BE2C (cell line): Measurements from ENCODE around the gene CT47B1. TPM values are rescaled to one million over a fixed set of nuclear protein-coding genes. Genes with fewer than 3 reads are reported as not detected.
"Not testable (repeated sequence)": the region's sequence is repeated elsewhere in the genome, so short reads cannot be mapped to it uniquely, and the experiment has no call there.

Experiments used
- DNase-seq: peaks from one replicate; pipeline ENCODE4 v3.0.0-alpha.2; 2020
- H3K27me3 ChIP-seq: fragments of 250-450 bp; sonication (Bioruptor Pico); 2 replicates; pipeline ENCODE4 v1.5.1; 2020; ENCODE audit warnings: mild to moderate bottlenecking
- H3K36me3 ChIP-seq: fragments of 250-450 bp; sonication (Bioruptor Pico); 2 replicates; pipeline ENCODE4 v1.5.1; 2020; ENCODE audit warnings: mild to moderate bottlenecking
- H3K4me1 ChIP-seq: fragments of 250-450 bp; sonication (Bioruptor Pico); 2 replicates; pipeline ENCODE4 v1.5.1; 2020
- H3K4me3 ChIP-seq: 2 replicates; pipeline ENCODE4 v1.5.1; 2011; ENCODE audit warnings: low read depth, low read length
- H3K9me3 ChIP-seq: fragments of 250-450 bp; sonication (Bioruptor Pico); 2 replicates; pipeline ENCODE4 v1.5.1; 2020
- polyA plus RNA-seq: library from polyadenylated mRNA; unstranded; fragments of >200 nt; gene quantifications from one replicate; pipeline ENCODE4 v1.2.1, GENCODE V29; 2012; ENCODE audit warnings: low read depth, missing spikeins; ENCODE audit not compliant: insufficient read length, insufficient read depth
- TF ChIP-seq, protein P1 (sequence below): IDR thresholded peaks from 2 replicates; pipeline ENCODE4 v1.5.1; 2012; ENCODE audit warnings: mild to moderate bottlenecking, low read depth, low read length

CT47B1 gene
- not detected for polyA plus RNA-seq

DNA sequence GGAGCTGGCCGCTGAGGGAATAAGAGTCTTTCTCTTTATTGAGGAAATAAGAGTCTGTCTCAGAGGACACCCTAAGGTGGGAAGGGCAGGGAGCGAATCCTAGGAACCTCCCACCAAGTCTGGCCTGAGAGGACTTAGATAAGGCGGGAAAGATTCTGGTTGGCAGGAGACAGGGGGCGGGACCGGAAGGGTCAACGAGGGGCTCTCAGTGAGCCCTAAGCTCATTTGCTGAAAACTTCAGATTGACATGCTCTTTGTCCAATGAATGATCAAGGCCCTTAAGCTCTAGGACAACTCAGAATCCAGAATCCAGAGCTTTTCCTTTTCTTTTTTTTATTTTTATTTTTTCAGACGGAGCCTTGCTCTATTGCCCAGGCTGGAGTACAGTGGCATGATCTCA, at the start of gene CT47B1:
Gene CT47B1 (minus strand): TSS at position 101 of the 400 bp plus-strand sequence. CDS start 196 bp downstream, outside the sequence.
- not testable (repeated sequence) for H3K4me3 ChIP-seq, H3K9me3 ChIP-seq, H3K4me1 ChIP-seq, H3K27me3 ChIP-seq, DNase-seq, H3K36me3 ChIP-seq

DNA sequence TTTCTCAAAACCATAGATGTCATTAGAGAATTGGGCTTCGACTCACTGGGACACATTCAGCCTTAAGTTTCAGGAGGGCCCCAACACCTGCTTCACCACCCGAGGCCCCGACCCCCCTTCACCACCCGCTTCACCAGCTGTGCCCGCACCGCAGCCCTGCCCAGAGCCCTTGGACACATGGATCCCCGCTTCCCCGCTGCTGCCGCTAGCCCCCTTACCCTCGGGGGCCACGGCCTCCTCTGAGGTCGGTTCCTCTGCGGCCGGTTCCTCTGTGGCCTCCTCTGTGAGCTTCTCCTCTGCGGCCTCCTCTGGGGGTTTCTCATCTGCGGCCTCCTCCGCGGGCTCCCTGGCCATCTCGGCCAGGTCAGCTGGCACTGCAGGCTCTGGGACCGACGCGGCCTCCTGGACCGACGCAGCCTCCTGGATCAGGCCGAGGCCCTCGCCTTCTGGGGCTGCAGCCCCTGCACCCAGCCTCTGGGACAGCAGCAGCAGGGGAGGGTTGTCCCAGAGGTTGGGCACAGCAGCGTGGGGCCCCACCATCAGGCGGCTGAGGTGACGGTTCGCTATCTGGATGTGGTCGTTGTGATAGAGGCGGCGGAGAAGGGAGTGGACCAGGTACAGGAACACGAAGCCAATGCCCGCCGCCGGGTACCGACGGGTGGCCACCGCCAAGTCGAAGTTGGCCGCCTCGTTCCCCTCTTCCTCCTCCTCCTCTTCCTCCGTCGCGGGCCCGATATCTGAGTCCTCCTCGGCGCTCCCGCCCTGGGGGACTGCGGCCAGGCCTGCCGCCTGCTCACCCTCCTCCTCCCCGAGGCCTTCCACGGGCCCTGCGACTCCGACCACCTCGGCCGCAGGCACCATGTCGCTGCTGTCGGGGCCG, 748 bp downstream of the CT47B1 start:
- TF ChIP-seq, protein P1, sequence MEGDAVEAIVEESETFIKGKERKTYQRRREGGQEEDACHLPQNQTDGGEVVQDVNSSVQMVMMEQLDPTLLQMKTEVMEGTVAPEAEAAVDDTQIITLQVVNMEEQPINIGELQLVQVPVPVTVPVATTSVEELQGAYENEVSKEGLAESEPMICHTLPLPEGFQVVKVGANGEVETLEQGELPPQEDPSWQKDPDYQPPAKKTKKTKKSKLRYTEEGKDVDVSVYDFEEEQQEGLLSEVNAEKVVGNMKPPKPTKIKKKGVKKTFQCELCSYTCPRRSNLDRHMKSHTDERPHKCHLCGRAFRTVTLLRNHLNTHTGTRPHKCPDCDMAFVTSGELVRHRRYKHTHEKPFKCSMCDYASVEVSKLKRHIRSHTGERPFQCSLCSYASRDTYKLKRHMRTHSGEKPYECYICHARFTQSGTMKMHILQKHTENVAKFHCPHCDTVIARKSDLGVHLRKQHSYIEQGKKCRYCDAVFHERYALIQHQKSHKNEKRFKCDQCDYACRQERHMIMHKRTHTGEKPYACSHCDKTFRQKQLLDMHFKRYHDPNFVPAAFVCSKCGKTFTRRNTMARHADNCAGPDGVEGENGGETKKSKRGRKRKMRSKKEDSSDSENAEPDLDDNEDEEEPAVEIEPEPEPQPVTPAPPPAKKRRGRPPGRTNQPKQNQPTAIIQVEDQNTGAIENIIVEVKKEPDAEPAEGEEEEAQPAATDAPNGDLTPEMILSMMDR = no peak
- no peak for DNase-seq
- Histone ChIP-seq H3K4me1 (no peaks in the 10 kb centered on the region), H3K27me3 (no peaks in the 10 kb centered on the region), H3K9me3 (no peaks in the 10 kb centered on the region), H3K4me3 (no peak overlapping the region), H3K36me3 (no peaks in the 10 kb centered on the region)

DNA sequence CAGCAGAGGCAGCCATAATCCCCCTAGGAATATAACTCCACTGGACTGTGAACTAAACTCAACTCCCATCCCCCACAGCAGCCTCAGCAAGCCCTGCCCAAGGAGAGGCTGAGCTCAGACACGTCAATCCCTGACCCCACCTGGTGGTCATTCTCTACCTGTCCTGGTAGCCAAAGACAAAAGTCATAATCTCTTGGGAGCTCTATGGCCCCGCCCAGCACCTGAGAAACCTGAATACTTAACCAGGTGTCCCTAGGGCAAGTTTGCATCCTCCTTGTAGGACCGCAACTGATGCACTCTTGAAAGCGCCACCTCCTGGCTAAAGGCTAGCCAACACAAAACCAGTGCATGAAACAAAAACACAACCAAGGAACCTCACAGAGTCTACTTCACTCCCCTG, 18.4 kb downstream of the CT47B1 start:
- TF ChIP-seq, protein P1 = no peak
- Histone ChIP-seq H3K36me3 (no peaks in the 10 kb centered on the region), H3K4me1 (no peaks in the 10 kb centered on the region), H3K4me3 (no peak overlapping the region), H3K9me3 (no peaks in the 10 kb centered on the region), H3K27me3 (no peaks in the 10 kb centered on the region)
- no peak for DNase-seq

DNA sequence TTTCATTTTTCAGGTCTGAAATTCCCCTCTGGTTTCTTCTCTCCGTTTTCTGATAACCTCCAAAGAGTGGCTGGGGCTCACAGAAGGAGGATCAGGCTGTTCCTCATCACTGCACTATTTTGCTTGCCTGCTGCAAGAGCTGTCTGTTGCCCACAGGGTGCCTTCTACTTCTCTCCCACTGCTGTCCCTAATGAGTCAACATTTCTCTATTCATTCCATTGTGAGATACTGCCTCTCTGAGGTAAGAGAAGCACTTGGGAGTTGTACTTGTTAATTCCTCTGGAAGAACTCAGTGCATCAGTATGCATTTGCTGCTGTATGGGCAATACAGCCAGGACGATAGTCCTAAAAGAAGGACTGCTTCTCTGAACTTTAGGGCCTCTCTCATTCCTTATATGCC, 34.8 kb downstream of the CT47B1 start:
- Histone ChIP-seq H3K27me3 (no peaks in the 10 kb centered on the region), H3K9me3 (no peaks in the 10 kb centered on the region), H3K4me1 (no peaks in the 10 kb centered on the region), H3K4me3 (no peak overlapping the region), H3K36me3 (no peaks in the 10 kb centered on the region)
- TF ChIP-seq, protein P1 = no peak
- DNase-seq = no peak

DNA sequence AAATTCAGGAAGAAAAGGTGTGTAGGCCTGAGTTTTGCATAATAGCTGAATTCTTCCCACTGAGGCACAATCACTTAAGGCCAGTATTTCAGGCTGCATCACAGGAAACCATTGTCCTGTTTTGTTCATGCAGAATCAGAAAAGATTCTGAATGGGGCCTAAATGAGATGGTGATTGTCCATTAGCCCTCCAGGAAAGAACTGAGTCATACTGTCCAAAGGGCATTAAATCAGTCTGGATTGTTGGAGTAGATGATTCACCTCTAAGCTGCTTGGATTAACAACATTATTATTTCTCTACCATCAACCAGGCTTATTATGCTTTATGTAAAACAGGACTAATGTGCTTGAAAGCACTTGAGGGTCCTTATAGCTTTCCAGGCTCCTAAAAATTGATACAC, 36.2 kb downstream of the CT47B1 start:
- TF ChIP-seq, protein P1 = no peak
- Histone ChIP-seq H3K4me1 (no peaks in the 10 kb centered on the region), H3K36me3 (no peaks in the 10 kb centered on the region), H3K27me3 (no peaks in the 10 kb centered on the region), H3K4me3 (no peak overlapping the region), H3K9me3 (no peaks in the 10 kb centered on the region)
- DNase-seq = no peak

DNA sequence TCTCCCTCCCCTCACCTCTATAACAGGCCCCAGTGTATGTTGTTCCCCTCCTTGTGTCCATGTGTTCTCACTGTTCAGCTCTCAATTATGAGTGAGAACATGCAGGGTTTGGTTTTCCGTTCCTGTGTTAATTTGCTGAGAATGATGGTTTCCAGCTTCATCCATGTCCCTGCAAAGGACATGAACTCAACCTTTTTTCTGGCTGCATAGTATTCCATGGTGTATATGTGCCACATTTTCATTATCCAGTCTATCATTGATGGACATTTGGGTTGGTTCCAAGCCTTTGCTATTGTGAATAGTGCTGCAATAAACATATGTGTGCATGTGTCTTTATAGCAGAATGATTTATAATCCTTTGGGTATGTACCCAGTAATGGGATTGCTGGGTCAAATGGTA, 48.5 kb downstream of the CT47B1 start:
- DNase-seq, H3K4me3 ChIP-seq, H3K4me1 ChIP-seq, H3K9me3 ChIP-seq, H3K36me3 ChIP-seq, H3K27me3 ChIP-seq: not testable (repeated sequence)

DNA sequence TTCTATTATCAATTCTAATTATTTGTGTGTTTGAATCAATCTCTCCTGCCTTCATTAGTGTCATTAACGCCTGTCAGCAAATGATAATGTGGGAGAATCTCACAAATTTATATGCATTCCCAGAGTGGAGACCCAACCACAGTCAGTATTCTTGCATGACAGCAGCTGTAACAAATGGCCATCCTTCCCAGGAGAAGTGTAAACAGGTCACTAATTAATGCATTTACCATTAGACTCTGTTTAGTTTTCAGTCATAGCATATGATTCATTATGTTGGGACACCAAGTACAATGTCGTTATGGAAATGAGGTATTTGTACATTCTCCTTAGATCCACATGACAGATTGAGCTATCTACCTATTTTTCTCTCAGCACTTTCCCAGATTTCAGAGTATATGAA, 50.5 kb downstream of the CT47B1 start:
- no peaks in the 10 kb centered on the region for H3K9me3 ChIP-seq
- no peaks in the 10 kb centered on the region for H3K4me1 ChIP-seq
- H3K4me3 ChIP-seq = no peak overlapping the region
- H3K36me3 ChIP-seq = no peaks in the 10 kb centered on the region
- no peak for DNase-seq
- TF ChIP-seq, protein P1 = no peak
- no peaks in the 10 kb centered on the region for H3K27me3 ChIP-seq
